Testis (tissue), 3 donors: ENCODE data around the gene TARBP2. TPM values are rescaled to one million over a fixed set of nuclear protein-coding genes. Genes with fewer than 3 reads are reported as not detected.

ENCODE experiments used
- DNase-seq: peaks from one replicate; pipeline ENCODE4 v3.0.0-alpha.2; 2019
- H3K27ac ChIP-seq, 2 donors: fragments of 200-600 bp; sonication (generic); one replicate each; pipeline ENCODE4 v1.5.1; 2019
- H3K27me3 ChIP-seq: fragments of 200-600 bp; sonication (generic); one replicate; pipeline ENCODE4 v1.5.1; 2019
- H3K36me3 ChIP-seq: fragments of 200-600 bp; sonication (generic); one replicate; pipeline ENCODE4 v1.5.1; 2017; ENCODE audit warnings: low read depth; ENCODE audit errors: missing control alignments
- H3K4me1 ChIP-seq: fragments of 200-600 bp; sonication (generic); one replicate; pipeline ENCODE4 v1.5.1; 2019
- H3K4me3 ChIP-seq, 2 donors: fragments of 200-600 bp; sonication (generic); one replicate each; pipeline ENCODE4 v1.5.1; 2017 to 2019
- H3K9me3 ChIP-seq: fragments of 200-600 bp; sonication (generic); one replicate; pipeline ENCODE4 v1.5.1; 2017
- CTCF ChIP-seq, 3 experiments: fragments of 450-650 bp in 2 of 3; fragments of 200-600 bp in 1 of 3; sonication (generic) in 1 of 3; IDR thresholded peaks; one replicate each; pipeline ENCODE4 v1.5.1; 2016 to 2019; ENCODE audit warnings: antibody characterized with exemption in 3 of 3, mild to moderate bottlenecking in 2 of 3, moderate library complexity in 1 of 3
- POLR2A ChIP-seq: fragments of 450-650 bp; IDR thresholded peaks from one replicate; pipeline ENCODE4 v1.6.1; 2017; ENCODE audit warnings: antibody characterized with exemption, mild to moderate bottlenecking, moderate library complexity
- WGBS, 2 donors: methylation state at CpG; one replicate each; pipeline ENCODE4 v1.1.5; 2018; 5-methylcytosine and 5-hydroxymethylcytosine counted together
- intact Hi-C: fragments of 100-400 bp; cut with DNase I; formaldehyde crosslinking; loops from one replicate; pipeline ENCODE4 v1.15.1; 2023; ENCODE audit warnings: low total_unique reads
- polyA plus RNA-seq: library from polyadenylated mRNA; stranded (reverse); fragments of 350-450 nt; fragmentation: Illumina TruSeq; extraction: RNeasy Lipid Tissue Mini Kit (QIAGEN cat#74804); gene quantifications from one replicate; pipeline ENCODE4 v1.2.3, GENCODE V29; 2014; ENCODE audit warnings: low read depth, low replicate concordance; ENCODE audit not compliant: insufficient read depth
- total RNA-seq, 2 donors: library from RNA; depleted of rRNA; stranded (reverse); fragments of >200 nt; gene quantifications; one replicate each; pipeline ENCODE4 v1.2.3, GENCODE V29; 2016

The TARBP2 gene
- total and polyA plus RNA-seq, 3 donors from 2014 or later = 37.8 to 73.1 (median 67.6) TPM

GRCh38 chr12:53483225-53483978, 17.7 kb upstream of the TARBP2 start:
- WGBS, 2 donors = 71 to 77% methylated on average over 8 to 9 of the region's 9 CpGs
- Histone ChIP-seq H3K27me3 (no peaks in the 10 kb centered on the region), H3K36me3 (no peaks in the 10 kb centered on the region), H3K9me3 (no peaks in the 10 kb centered on the region), H3K27ac (no peak overlapping the region), H3K4me3 (no peak overlapping the region), H3K4me1 (peaks cover 14% of the 10 kb centered on the region)
- TF ChIP-seq POLR2A (no peak), CTCF (IDR thresholded peaks at IDR 0.05) (no peak)
- intact Hi-C loops = no loop called here
- no peak for DNase-seq

- intact Hi-C loops = no loop called here
- Histone ChIP-seq H3K9me3 (no peaks in the 10 kb centered on the region), H3K36me3 (no peaks in the 10 kb centered on the region), H3K4me1 (peaks cover 14% of the 10 kb centered on the region), H3K27ac (no peak overlapping the region), H3K4me3 (no peak overlapping the region), H3K27me3 (no peaks in the 10 kb centered on the region)
- no peak for DNase-seq
- WGBS, 2 donors = 85 to 94% methylated on average over 4 of the region's 4 CpGs
- no peak for TF ChIP-seq CTCF (IDR thresholded peaks at IDR 0.05)
- TF ChIP-seq POLR2A = no peak
Measured at GRCh38 chr12:53483979-53484377, 17.1 kb upstream of the TARBP2 start.

GRCh38 chr12:53484686-53485575, 16.2 kb upstream of the TARBP2 start:
- Histone ChIP-seq H3K9me3 (no peaks in the 10 kb centered on the region), H3K4me1 (peaks cover 14% of the 10 kb centered on the region), H3K36me3 (no peaks in the 10 kb centered on the region), H3K27ac (no peak overlapping the region), H3K4me3 (no peak overlapping the region), H3K27me3 (no peaks in the 10 kb centered on the region)
- DNase-seq = no peak
- intact Hi-C loops = no loop called here
- TF ChIP-seq POLR2A (no peak), CTCF (IDR thresholded peaks at IDR 0.05) (no peak)
- WGBS, 2 donors = 78 to 86% methylated on average over 9 to 10 of the region's 10 CpGs

- TF ChIP-seq CTCF (IDR thresholded peaks at IDR 0.05) (no peak), POLR2A (no peak)
- H3K4me1 ChIP-seq = peaks cover 5% of the 10 kb centered on the region
- intact Hi-C loops = no loop called here
- no peaks in the 10 kb centered on the region for H3K9me3 ChIP-seq
- H3K27ac ChIP-seq = no peak overlapping the region
- H3K27me3 ChIP-seq = no peaks in the 10 kb centered on the region
- no peak for DNase-seq
- no peak overlapping the region for H3K4me3 ChIP-seq
- no peaks in the 10 kb centered on the region for H3K36me3 ChIP-seq
- WGBS, 2 donors = 95 to 98% methylated on average over 10 of the region's 10 CpGs
Measured at GRCh38 chr12:53485955-53486735, 14.9 kb upstream of the TARBP2 start.
